Measurements from ENCODE around the gene MARCHF5. TPM values are rescaled to one million over a fixed set of nuclear protein-coding genes. Genes with fewer than 3 reads are reported as not detected.

Gene MARCHF5
- total and polyA plus RNA-seq, 2 of the 4 experiments (the other 2 are of a cell fraction): 14.9 to 30.0 TPM

DNA sequence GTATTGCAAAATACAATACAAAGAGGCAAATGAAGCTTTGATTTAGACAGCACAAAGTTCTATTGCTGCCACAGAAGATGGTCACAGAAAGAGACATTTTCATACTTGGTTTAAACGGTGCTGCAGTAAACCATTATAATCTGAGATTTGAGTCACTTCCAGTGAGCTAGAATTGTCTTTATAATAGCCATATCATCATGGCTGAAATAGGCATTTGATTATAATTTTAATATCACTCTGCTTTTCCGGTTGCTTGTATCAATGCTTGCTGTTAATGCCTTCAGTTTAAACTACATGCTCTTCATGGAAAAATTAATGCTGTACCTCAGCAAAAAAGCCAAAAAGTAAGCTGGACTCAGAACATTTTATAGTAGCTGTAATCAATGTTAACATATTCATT lies 48.6 kb upstream of the MARCHF5 start:
- no peak overlapping the region for H3K56ac ChIP-seq (ENCODE audit: extremely low read depth, insufficient read depth, low read length)
- H4K91ac ChIP-seq (ENCODE audit: insufficient read depth, low read depth, low read length): no peak overlapping the region
- ChIA-PET CTCF (no interaction called here), POLR2A (ENCODE audit: unreplicated experiment) (no interaction called here)
- DNase-seq (no peak), ATAC-seq (ENCODE audit: low read depth) (no peak)
- H3K9me1 ChIP-seq (ENCODE audit: insufficient read depth, low read length): no peaks in the 10 kb centered on the region
- H3K36me3 ChIP-seq (ENCODE audit: control insufficient read depth, insufficient read depth, low read length): no peaks in the 10 kb centered on the region
- WGBS, 2 experiments (ENCODE audit: extremely low coverage in 2 of 2, insufficient read length in 1 of 2): no CpG with 5 or more reads among the region's 2 CpGs
- no peak overlapping the region for H2AK5ac ChIP-seq (ENCODE audit: low read depth, low read length)
- no peaks in the 10 kb centered on the region for H3K79me1 ChIP-seq (ENCODE audit: low read depth in 1 of 2, low read length in 2 of 2)
- no peaks in the 10 kb centered on the region for H3K27me3 ChIP-seq (ENCODE audit: control insufficient read depth, insufficient read depth, low read length)
- no peaks in the 10 kb centered on the region for H4K20me1 ChIP-seq (ENCODE audit: insufficient read depth, low read length)
- H3K4ac ChIP-seq (ENCODE audit: low read depth, low read length): no peak overlapping the region
- peaks cover 2% of the 10 kb centered on the region; the same call in 1 of the 2 replicates for H3K4me1 ChIP-seq (ENCODE audit: control insufficient read depth, insufficient read depth, low read length)
- H2BK5ac ChIP-seq (ENCODE audit: low read depth, low read length, poor library complexity, severe bottlenecking): no peak overlapping the region
- no peak overlapping the region for H4K8ac ChIP-seq (ENCODE audit: low read depth in 2 of 2, low read length in 2 of 2)
- no peak overlapping the region for H4K5ac ChIP-seq (ENCODE audit: low read depth, low read length)
- H2BK15ac ChIP-seq (ENCODE audit: low read depth, low read length): no peak overlapping the region
- H3K14ac ChIP-seq (replicated peaks; ENCODE audit: low read depth, low read length): no peak overlapping the region
- no peak overlapping the region for H2AK9ac ChIP-seq (replicated peaks; ENCODE audit: low read depth, low read length, poor library complexity)
- H3K4me3 ChIP-seq (ENCODE audit: insufficient read depth, low read depth, low read length): no peak overlapping the region
- H3K23ac ChIP-seq (ENCODE audit: low read depth, low read length): no peak overlapping the region
- H3K27ac ChIP-seq (ENCODE audit: insufficient read depth, low read length): no peak overlapping the region
- BruUV-seq (replicated peaks): no TSS peak
- H3K9ac ChIP-seq (ENCODE audit: low read depth, low read length): no peak overlapping the region
- dilution Hi-C loops (cut with HindIII; ENCODE audit: low sequenced_read_pairs, unreplicated experiment): no loop called here
- intact Hi-C loops (cut with micrococcal nuclease): loop anchor here (5.0 kb wide), 1 partner anchor 155 kb away; no protein-coding TSS in a partner anchor
- no peaks in the 10 kb centered on the region for H3K9me3 ChIP-seq (ENCODE audit: control insufficient read depth, insufficient read depth, low read length)
- TF ChIP-seq NFE2L2 (IDR thresholded peaks at IDR 0.05; ENCODE audit: low read depth, low read length): no peak
- no peak for TF ChIP-seq RAD21 (IDR thresholded peaks at IDR 0.05; ENCODE audit: low read length)
- TF ChIP-seq RCOR1 (IDR thresholded peaks at IDR 0.05; ENCODE audit: insufficient replicate concordance, low read length): no peak
- no peak for TF ChIP-seq MAFK (IDR thresholded peaks at IDR 0.05; ENCODE audit: low read depth, low read length)
- no peak for TF ChIP-seq SMC3 (IDR thresholded peaks at IDR 0.05; ENCODE audit: low read depth, low read length)
- TF ChIP-seq MAZ (IDR thresholded peaks at IDR 0.05; ENCODE audit: borderline replicate concordance, low read depth, low read length): no peak
- no peak for TF ChIP-seq CHD1 (IDR thresholded peaks at IDR 0.05; ENCODE audit: low read depth, low read length)
- no peak for TF ChIP-seq CTCF (conservative IDR thresholded peaks at IDR 0.05; ENCODE audit: low read depth, low read length)
- TF ChIP-seq FOS (IDR thresholded peaks at IDR 0.05; ENCODE audit: low read depth, low read length): no peak
- TF ChIP-seq, protein P1, sequence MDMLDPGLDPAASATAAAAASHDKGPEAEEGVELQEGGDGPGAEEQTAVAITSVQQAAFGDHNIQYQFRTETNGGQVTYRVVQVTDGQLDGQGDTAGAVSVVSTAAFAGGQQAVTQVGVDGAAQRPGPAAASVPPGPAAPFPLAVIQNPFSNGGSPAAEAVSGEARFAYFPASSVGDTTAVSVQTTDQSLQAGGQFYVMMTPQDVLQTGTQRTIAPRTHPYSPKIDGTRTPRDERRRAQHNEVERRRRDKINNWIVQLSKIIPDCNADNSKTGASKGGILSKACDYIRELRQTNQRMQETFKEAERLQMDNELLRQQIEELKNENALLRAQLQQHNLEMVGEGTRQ (IDR thresholded peaks at IDR 0.05; ENCODE audit: low read depth, low read length): no peak
- TF ChIP-seq BHLHE40 (IDR thresholded peaks at IDR 0.05; ENCODE audit: low read depth, low read length): no peak
- TF ChIP-seq ELK1 (IDR thresholded peaks at IDR 0.05; ENCODE audit: borderline replicate concordance, low read depth, low read length): no peak
- no peak for TF ChIP-seq CEBPB (IDR thresholded peaks at IDR 0.05; ENCODE audit: low read depth, low read length)
- no peak for TF ChIP-seq MXI1 (IDR thresholded peaks at IDR 0.05; ENCODE audit: borderline replicate concordance, low read depth, low read length)
- no peak for TF ChIP-seq POLR2A (IDR thresholded peaks at IDR 0.05; ENCODE audit: low read depth, low read length)
- TF ChIP-seq RFX5 (IDR thresholded peaks at IDR 0.05; ENCODE audit: low read depth, low read length): no peak
- H3K18ac ChIP-seq (ENCODE audit: low read depth, low read length): no peak overlapping the region
- H2BK120ac ChIP-seq (ENCODE audit: low read depth, low read length): no peak overlapping the region
- in situ Hi-C loops (cut with MboI; ENCODE audit: low sequenced_read_pairs): no loop called here
- no peak overlapping the region for H2AFZ ChIP-seq (replicated peaks; ENCODE audit: low read length, poor library complexity)
- no peak overlapping the region for H2BK20ac ChIP-seq (ENCODE audit: low read depth, low read length)
- H3K4me2 ChIP-seq (ENCODE audit: low read depth, low read length): no peak overlapping the region
